ENCODE measurements around the gene NUCB1. TPM values are rescaled to one million over a fixed set of nuclear protein-coding genes. Genes with fewer than 3 reads are reported as not detected.
"Not testable (repeated sequence)": the region's sequence is repeated elsewhere in the genome, so short reads cannot be mapped to it uniquely, and the experiment has no call there.

NUCB1 gene
- total RNA-seq, 1 experiment from 2014 or later = 162 TPM

DNA sequence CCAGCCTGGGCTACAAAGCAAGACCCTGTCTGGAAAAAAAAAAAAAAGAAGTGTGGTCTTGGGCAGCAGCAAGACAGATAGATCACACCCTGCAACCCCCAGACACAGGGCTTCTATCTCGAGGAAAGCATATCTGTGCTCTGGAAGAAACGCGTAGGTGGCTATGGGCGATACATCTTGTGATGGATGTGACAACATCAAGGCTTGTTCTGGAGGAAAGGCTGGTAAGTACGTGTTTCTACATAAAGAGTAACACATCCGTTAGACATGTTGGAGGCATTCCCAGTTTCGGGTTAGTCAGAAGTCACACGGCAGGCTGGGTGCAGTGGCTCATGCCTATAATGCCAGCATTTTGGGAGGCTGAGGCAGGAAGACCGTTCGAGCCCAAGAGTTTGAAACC lies 26.8 kb downstream of the NUCB1 start:
- peaks cover 8% of the 10 kb centered on the region for H3K4me1 Mint-ChIP-seq (ENCODE audit: low read depth, unreplicated experiment)
- TF ChIP-seq, protein P1, sequence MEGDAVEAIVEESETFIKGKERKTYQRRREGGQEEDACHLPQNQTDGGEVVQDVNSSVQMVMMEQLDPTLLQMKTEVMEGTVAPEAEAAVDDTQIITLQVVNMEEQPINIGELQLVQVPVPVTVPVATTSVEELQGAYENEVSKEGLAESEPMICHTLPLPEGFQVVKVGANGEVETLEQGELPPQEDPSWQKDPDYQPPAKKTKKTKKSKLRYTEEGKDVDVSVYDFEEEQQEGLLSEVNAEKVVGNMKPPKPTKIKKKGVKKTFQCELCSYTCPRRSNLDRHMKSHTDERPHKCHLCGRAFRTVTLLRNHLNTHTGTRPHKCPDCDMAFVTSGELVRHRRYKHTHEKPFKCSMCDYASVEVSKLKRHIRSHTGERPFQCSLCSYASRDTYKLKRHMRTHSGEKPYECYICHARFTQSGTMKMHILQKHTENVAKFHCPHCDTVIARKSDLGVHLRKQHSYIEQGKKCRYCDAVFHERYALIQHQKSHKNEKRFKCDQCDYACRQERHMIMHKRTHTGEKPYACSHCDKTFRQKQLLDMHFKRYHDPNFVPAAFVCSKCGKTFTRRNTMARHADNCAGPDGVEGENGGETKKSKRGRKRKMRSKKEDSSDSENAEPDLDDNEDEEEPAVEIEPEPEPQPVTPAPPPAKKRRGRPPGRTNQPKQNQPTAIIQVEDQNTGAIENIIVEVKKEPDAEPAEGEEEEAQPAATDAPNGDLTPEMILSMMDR (IDR thresholded peaks at IDR 0.05; ENCODE audit: unreplicated experiment) = no peak
- H3K27me3 Mint-ChIP-seq (ENCODE audit: unreplicated experiment) = no peaks in the 10 kb centered on the region
- DNase-seq = peak; percentile 65
- H3K9me3 Mint-ChIP-seq (ENCODE audit: low read depth, unreplicated experiment) = no peaks in the 10 kb centered on the region
- peak overlapping the region; percentile 80 for H3K27ac Mint-ChIP-seq (ENCODE audit: unreplicated experiment)
- H3K4me3 Mint-ChIP-seq (ENCODE audit: low read depth, unreplicated experiment) = peak overlapping the region; percentile 28
- peaks cover 46% of the 10 kb centered on the region for H3K36me3 Mint-ChIP-seq (ENCODE audit: insufficient read depth, unreplicated experiment)
- BruUV-seq (replicated peaks) = no TSS peak
- intact Hi-C loops (cut with micrococcal nuclease; ENCODE audit: unreplicated experiment) = no loop called here
- CTCF ChIA-PET = no interaction called here

DNA sequence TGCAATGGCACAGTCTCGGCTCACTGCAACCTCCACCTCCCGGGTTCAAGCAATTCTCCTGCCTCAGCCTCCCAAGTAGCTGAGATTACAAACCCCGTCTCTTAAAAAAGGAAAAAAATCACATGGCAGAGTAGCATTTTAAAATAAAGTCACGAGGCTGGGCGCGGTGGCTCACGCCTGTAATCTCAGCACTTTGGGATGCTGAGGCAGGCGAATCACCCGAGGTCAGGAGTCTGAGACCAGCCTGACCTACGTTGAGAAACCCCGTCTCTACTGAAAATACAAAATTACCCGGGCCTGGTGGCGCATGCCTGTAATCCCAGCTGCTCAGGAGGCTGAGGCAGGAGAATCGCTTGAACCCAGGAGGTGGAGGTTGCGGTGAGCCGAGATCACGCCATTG lies 27.6 kb downstream of the NUCB1 start:
- H3K9me3 Mint-ChIP-seq (ENCODE audit: low read depth, unreplicated experiment); H3K27ac Mint-ChIP-seq (ENCODE audit: unreplicated experiment); intact Hi-C loops (cut with micrococcal nuclease; ENCODE audit: unreplicated experiment); BruUV-seq (replicated peaks); H3K4me1 Mint-ChIP-seq (ENCODE audit: low read depth, unreplicated experiment); H3K4me3 Mint-ChIP-seq (ENCODE audit: low read depth, unreplicated experiment); DNase-seq; H3K27me3 Mint-ChIP-seq (ENCODE audit: unreplicated experiment): not testable (repeated sequence)
- peaks cover 38% of the 10 kb centered on the region for H3K36me3 Mint-ChIP-seq (ENCODE audit: insufficient read depth, unreplicated experiment)
- CTCF ChIA-PET = interaction anchor here (1.6 kb wide), 1 partner anchor 43 kb away, joined by 3 read pairs; no protein-coding TSS in a partner anchor

DNA sequence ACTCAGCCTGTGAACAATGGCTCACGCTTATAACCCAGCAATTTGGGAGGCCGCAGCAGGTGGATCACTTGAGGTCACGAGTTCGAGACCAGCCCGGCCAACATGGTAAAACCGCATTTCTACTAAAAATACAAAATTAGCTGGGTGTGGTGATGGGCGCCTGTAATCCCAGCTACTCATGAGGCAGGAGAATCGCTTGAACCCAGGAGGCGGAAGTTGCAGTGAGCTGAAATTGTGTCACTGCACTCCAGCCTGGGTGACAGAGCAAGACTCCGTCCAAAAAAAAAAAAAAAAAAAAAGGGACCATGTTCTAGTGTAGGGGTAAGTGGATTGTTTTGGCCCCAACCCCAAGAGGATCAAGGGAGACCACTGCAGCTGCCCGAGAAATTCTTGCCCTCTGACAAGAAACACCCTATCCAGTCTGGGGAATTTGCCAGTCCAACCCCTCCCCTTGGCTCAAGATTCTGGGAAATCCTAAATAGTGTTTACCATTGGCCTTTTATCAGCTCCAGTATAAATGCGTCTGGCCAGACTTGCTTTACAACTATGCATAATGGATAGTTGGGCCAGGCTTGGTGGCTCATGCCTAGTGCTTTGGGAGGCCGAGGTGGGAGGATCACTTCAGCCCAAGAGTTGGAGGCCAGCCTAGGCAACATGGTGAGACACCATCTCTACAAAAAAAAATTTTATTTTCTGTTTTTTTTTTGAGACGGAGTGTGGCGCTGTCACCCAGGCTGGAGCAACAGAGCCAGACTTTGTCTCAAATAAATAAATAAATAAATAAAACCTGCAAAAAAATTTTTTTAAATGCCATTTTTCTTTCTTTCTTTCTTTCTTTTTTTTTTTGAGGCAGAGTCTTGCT lies 28.3 kb downstream of the NUCB1 start:
- peak; percentile 39 for DNase-seq
- Mint-ChIP-seq H3K27ac (ENCODE audit: unreplicated experiment) (no peak overlapping the region), H3K4me3 (ENCODE audit: low read depth, unreplicated experiment) (no peak overlapping the region), H3K4me1 (ENCODE audit: low read depth, unreplicated experiment) (peaks cover 8% of the 10 kb centered on the region), H3K36me3 (ENCODE audit: insufficient read depth, unreplicated experiment) (peaks cover 35% of the 10 kb centered on the region), H3K9me3 (ENCODE audit: low read depth, unreplicated experiment) (no peaks in the 10 kb centered on the region), H3K27me3 (ENCODE audit: unreplicated experiment) (no peaks in the 10 kb centered on the region)
- BruUV-seq (replicated peaks) = no TSS peak
- TF ChIP-seq, protein P1 (IDR thresholded peaks at IDR 0.05; ENCODE audit: unreplicated experiment) = no peak
- CTCF ChIA-PET = interaction anchor here (0.7 to 1.6 kb wide), 3 partner anchors 10 to 85 kb away, joined by 3 to 4 read pairs (median 3); no protein-coding TSS in a partner anchor
- intact Hi-C loops (cut with micrococcal nuclease; ENCODE audit: unreplicated experiment) = no loop called here

DNA sequence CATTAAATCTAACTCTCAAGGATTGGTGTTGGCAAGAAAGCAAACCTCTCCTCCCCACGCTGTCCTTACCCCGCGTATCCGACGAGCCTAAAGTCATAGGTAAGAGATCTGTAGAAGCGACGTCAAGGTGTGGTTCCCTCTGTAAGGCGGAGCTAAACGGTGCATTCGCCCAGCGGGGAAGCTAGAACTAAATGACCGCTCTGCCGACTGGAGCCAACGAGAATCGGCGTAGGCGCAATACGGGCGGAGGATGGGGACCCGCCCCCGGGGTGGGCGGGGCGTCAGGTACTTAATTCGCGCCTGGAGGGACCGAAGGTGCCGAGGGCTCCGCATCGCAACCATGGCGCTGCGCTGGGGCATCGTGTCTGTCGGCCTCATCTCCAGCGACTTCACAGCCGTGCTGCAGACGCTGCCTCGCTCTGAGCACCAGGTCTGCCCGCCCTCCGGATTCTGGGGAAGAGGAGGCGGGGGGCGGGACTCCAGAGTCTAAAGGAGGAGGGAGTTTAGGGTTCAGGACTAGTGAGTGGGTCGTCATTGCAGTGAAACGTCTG lies 33.3 kb downstream of the NUCB1 start, which contains the start of gene DHDH:
DHDH (plus strand) TSS at position 318 of the 551 bp plus-strand sequence; CDS start at position 341, 23 bp downstream.
- Mint-ChIP-seq H3K9me3 (ENCODE audit: low read depth, unreplicated experiment) (no peaks in the 10 kb centered on the region), H3K4me1 (ENCODE audit: low read depth, unreplicated experiment) (peaks cover 10% of the 10 kb centered on the region), H3K27me3 (ENCODE audit: unreplicated experiment) (no peaks in the 10 kb centered on the region), H3K36me3 (ENCODE audit: insufficient read depth, unreplicated experiment) (peaks cover 19% of the 10 kb centered on the region), H3K4me3 (ENCODE audit: low read depth, unreplicated experiment) (peak within 1 kb of the TSS; percentile 84), H3K27ac (ENCODE audit: unreplicated experiment) (peak within 1 kb of the TSS; percentile 39)
- CTCF ChIA-PET = interaction anchor here (0.6 to 1.7 kb wide), 7 partner anchors 8 to 138 kb away, joined by 3 to 6 read pairs (median 4); no protein-coding TSS in a partner anchor
- DNase-seq = peak; percentile 94
- intact Hi-C loops (cut with micrococcal nuclease; ENCODE audit: unreplicated experiment) = no loop called here
- TF ChIP-seq, protein P1 (IDR thresholded peaks at IDR 0.05; ENCODE audit: unreplicated experiment) = no peak
- no TSS peak for BruUV-seq (replicated peaks)

Data from Calu3 (cell line).